Activated CD8-positive, alpha-beta memory T cell treated with anti-CD3 and anti-CD28 coated beads for 4 hours (primary cell): Measurements from ENCODE around the gene SHC2.
"Not testable (repeated sequence)": the region's sequence is repeated elsewhere in the genome, so short reads cannot be mapped to it uniquely, and the experiment has no call there.

Experiments
- DNase-seq, 2 donors: peaks; one replicate each; pipeline ENCODE4 v3.0.0-alpha.2; 2020; ENCODE audit warnings: low read depth in 2 of 2

The SHC2 gene

DNA sequence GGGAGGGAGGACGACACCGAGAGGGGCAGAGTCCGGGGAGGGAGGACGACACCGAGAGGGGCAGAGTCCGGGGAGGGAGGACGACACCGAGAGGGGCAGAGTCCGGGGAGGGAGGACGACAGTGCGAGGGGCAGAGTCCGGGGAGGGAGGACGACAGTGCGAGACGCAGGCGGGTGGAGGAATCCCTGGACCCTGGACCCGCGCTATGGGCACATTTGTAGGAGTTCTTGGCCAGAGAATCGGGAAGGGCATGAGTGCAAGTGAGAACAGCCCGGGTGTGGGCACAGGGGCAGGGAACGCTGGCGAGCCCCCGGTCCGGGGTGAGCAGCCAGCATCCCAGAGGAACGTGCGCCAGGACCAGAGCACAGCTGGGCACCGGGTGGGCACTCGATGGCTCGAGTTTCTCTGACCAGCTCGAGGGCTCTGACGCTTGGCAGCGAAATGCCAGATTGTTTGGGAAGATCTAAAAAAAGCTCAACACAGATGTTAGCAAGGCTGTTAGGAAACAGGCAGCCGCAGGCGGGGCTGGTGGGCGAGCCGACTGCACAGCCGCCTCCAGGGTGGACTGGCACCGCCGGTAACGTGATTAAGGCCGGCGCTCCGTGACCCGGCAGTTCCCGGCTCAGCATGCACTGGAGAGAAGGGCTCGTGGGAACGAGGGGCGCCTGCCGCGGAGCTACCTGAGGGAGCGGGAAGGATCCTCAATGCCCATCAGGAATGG is 33.9 kb downstream of the SHC2 start:
- no peak for DNase-seq

DNA sequence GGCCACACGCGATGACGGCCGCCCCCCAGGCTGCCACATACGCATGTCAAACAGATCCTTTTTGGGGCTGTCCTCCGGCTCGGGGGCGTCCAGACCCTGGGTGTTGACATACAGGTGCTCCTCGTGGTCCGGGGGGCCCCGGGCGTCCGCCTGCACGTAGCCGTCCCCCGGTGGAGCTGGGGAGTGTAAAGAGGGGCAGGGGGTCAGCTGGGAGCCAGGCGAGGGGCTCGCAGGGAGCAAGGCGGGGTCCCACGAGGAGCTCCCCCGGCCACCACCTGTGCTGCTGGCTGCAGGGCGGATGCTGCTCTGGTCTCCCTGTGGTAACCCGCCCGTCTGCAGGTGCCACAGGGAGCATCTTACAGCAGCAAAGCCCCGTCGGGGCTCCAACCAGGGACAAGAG is 35.8 kb downstream of the SHC2 start:
- no peak for DNase-seq

- no peak for DNase-seq
Measured at GRCh38 chr19:424546-424945, 36.3 kb downstream of the SHC2 start.

- no peak for DNase-seq
Measured at GRCh38 chr19:423691-424466, 37.0 kb downstream of the SHC2 start.

- not testable (repeated sequence) for DNase-seq
Measured at GRCh38 chr19:422917-423226, 38.0 kb downstream of the SHC2 start.

DNA sequence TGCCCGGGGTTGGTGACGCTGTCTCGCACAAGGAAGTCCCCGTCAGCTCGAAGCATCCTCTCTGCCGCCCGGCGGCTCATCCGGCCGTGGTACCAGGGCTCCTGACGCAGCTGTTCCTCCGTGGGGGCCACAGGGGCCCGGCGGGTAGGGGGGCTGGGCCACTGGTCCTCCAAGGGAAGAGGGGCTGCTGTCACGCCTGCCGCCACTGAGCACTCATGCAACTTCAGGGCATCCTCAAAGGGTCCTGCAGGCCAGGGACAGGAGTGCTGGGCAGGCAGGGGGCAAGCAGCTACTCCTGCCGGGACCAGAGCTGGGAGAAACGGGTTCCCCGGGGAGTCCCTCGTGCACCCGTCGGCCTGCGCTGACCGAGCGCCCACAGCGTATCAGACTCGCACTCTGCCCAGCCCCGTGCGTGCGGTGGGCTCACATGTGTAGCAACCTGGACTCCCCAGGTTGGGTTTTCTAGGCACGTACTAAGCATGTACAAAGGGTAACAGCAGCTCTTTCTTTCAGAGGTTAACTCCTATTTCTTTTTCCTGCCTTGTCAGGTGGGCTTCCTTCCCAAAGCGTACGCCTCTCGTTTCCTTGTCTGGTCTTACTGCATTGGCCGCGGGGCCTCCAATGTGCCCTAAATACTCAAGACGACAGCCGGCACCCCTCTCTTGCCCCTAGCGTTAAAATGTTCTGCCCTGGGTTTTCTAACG is 38.5 kb downstream of the SHC2 start:
- DNase-seq: no peak

- DNase-seq: no peak
Measured at GRCh38 chr19:419721-420515, 40.9 kb downstream of the SHC2 start.

GRCh38 chr19:418761-419671 is 41.8 kb downstream of the SHC2 start:
- no peak for DNase-seq

DNA sequence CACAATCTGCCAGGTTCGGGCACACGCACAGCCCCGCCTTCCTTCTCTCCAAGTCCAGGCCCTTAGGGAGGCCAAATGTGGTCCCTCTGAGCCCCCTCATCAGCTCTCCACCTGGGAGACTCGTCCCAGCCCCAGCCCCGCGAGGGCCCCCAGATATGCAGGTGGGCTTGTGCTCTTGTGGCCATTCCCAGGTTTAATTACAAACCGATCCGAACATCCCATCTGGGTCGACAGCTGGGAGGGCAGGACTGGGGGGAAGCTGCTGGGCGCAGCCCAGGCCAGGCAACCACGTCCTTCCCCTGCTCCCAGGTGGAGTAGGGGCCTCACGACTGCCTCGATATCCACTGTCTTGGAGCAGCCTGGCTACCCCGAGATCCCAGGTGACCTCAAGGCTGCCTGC is 44.4 kb downstream of the SHC2 start:
- no peak for DNase-seq

DNA sequence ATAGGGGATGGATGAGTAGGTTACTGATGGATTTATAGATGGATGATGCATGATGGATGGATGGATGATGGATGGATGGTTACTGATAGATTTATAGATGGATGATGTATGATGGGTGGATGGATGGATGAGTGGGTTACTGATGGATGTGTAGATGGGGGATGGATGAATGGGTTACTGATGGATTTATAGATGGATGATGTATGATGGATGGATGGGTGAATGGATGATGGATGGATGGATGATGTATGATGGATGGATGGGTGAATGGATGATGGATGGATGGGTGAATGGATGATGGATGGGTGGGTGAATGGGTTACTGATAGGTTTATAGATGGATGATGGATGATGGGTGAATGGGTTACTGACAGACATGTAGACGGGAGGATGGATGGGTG is 45.5 kb downstream of the SHC2 start:
- no peak for DNase-seq

DNA sequence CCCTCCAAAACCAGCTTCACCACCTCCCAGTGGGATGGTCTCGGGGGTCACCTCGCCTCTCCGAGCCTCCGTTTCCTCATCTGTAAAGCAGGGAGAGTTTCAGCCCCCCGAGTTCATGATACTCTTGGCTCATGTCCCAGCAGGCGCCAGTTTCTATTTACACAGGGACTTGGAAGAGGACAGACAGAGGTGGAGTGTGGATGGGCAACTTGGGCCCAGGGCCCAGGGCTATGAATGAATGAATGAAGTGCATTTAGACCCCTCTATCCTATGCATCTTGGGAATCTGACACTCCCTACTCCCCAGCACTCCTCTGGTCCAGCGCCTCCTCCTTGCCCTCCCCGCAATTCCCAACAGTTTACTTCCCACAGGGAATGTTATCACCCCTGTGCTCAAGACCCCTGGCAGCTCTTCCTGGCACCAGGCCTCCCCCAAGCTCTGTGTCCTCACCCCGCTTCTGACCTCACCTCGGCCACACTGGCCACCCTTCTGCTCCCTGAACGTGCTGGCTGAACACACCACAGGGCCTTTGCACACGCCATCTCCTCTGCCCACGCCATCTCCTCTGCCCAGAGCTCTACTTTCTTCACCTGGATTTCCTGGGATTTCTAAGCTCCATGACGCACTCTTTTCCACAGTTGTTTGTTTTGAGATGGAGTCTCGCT is 46.9 kb downstream of the SHC2 start:
- DNase-seq: no peak

GRCh38 chr19:412356-413355 is 48.2 kb downstream of the SHC2 start:
- DNase-seq: no peak

DNA sequence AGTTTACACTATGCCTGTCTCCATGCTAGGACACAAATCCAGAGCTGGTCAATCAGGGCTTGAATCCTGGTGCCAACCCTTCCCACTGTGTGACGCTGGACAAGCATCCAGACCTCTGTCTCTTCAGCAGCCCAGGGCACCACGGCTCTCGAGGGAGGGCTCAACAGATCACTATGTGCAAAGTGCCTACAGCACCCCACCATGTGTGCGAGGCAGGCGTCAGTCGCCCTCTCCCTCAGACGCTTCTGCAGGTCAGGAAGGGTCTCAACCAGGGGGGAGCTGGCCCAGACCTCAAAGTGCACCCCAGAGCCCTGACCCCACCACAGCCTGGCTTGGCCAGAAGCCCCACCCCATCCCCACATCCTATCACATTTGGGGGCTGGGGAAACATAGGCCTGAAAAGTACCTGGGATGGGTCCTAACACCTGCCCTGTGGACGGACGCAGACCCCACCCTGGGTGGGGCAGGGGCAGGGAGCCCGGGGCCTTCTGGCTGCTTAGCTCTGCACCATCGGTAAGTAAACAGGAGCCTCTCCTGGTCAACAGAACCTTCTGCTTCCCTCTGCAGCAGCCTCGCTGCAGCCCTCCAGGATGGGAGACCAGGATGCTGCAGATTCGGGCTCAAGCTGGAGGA is 49.0 kb downstream of the SHC2 start:
- DNase-seq: no peak

GRCh38 chr19:411121-411722 is 49.6 kb downstream of the SHC2 start:
- not testable (repeated sequence) for DNase-seq

- DNase-seq: no peak
Measured at GRCh38 chr19:410243-410781, 50.5 kb downstream of the SHC2 start.

- no peak for DNase-seq
Measured at GRCh38 chr19:409516-410242, 51.2 kb downstream of the SHC2 start.

GRCh38 chr19:408902-409515 is 51.8 kb downstream of the SHC2 start, which contains the start of gene C2CD4C:
Gene C2CD4C, minus strand, starts transcription at chr19:409147. Its CDS starts 786 bp downstream, at chr19:408361.
- no peak for DNase-seq
